GM19463 (cell line): ENCODE data around the gene ITGB3.

Source experiments
- ATAC-seq: cut with Tn5 transposase; IDR thresholded peaks from one replicate; pipeline ENCODE4 v1.9.1; 2021; ENCODE audit warnings: mild to moderate bottlenecking, moderate library complexity; ENCODE audit not compliant: unreplicated experiment

The ITGB3 gene

GRCh38 chr17:47325176-47325575 is 71.5 kb downstream of the ITGB3 start:
- ATAC-seq: no peak

- ATAC-seq: no peak
Observed at GRCh38 chr17:47330548-47330947, 76.9 kb downstream of the ITGB3 start.

GRCh38 chr17:47332287-47332686 is 78.7 kb downstream of the ITGB3 start:
- ATAC-seq: no peak

- no peak for ATAC-seq
Observed at GRCh38 chr17:47335101-47335936, 81.7 kb downstream of the ITGB3 start.

- ATAC-seq: no peak
Observed at GRCh38 chr17:47338026-47338425, 84.4 kb downstream of the ITGB3 start.

GRCh38 chr17:47352848-47353247 is 99.2 kb downstream of the ITGB3 start:
- ATAC-seq: no peak

- ATAC-seq: no peak
Observed at GRCh38 chr17:47358652-47359051, 105.0 kb downstream of the ITGB3 start.
